K562 (cell line): ENCODE measurements around the gene UIMC1. TPM values are rescaled to one million over a fixed set of nuclear protein-coding genes. Genes with fewer than 3 reads are reported as not detected.

Experiments
- ATAC-seq: fragments of 200-7000 bp; cut with Tn5 transposase; 3 replicates; pipeline ENCODE4 v1.9.1; 2020; ENCODE audit warnings: moderate library complexity
- BruUV-seq: library from RNA; stranded (reverse); fragments of 400-500 nt; replicated peaks from 2 replicates; lab custom pipeline; 2021; lab: Mats Ljungman, UMichigan
- CTCF ChIA-PET: fragments of 300-600 bp; formaldehyde crosslinking; extraction: SDS; loops from one replicate; lab custom pipeline; 2021; ENCODE audit warnings: low intra/inter-chr PET ratio; lab: Yijun Ruan, JAX
- POLR2A ChIA-PET: fragments of 300-600, 350-650 bp; sonication (Branson Sonifier 250); formaldehyde crosslinking; extraction: SDS; loops from one replicate; lab custom pipeline; 2021; ENCODE audit warnings: antibody characterized with exemption, inconsistent platforms; lab: Yijun Ruan, JAX
- DNase-seq, 4 experiments: peaks; one replicate each; pipeline versions ENCODE4 v3.0.0 to v3.0.0-alpha.2; 2011 to 2018; ENCODE audit warnings: low spot score in 3 of 4, mixed read lengths in 3 of 4; ENCODE audit errors: extremely low read depth in 1 of 4
- FAIRE-seq: peaks from 2 replicates; lab custom pipeline; 2011; peaks lifted over from hg19 to GRCh38; lab: Jason Lieb, UNC
- H2AFZ ChIP-seq: 2 replicates; pipeline ENCODE4 v1.6.0; 2011; ENCODE audit warnings: low read depth, low read length, control low read depth, inconsistent platforms
- H3K27ac ChIP-seq: fragments of 200-600 bp; 3 replicates; pipeline ENCODE4 v1.8.0; 2011; ENCODE audit warnings: low read depth, mild to moderate bottlenecking, control low read depth, inconsistent platforms, low read length, moderate library complexity, mixed read lengths; ENCODE audit errors: extremely low read depth
- H3K27me3 ChIP-seq, 2 experiments: fragments of 300-600 bp in 1 of 2; 2 replicates in 1 of 2; 3 replicates in 1 of 2; pipeline versions ENCODE4 v1.6.0 to v1.8.0; 2011; ENCODE audit warnings: inconsistent platforms in 2 of 2, low read length in 2 of 2, mild to moderate bottlenecking in 1 of 2, mixed read lengths in 1 of 2, moderate library complexity in 1 of 2; ENCODE audit not compliant: control insufficient read depth in 2 of 2, insufficient read depth in 2 of 2
- H3K36me3 ChIP-seq: fragments of 300-600 bp; 3 replicates; pipeline ENCODE4 v1.8.0; 2011; ENCODE audit warnings: mild to moderate bottlenecking, low read length, inconsistent platforms; ENCODE audit not compliant: control insufficient read depth, insufficient read depth
- H3K4me1 ChIP-seq, 2 experiments: fragments of 200-600 bp in 1 of 2; replicated peaks in 1 of 2; 2 replicates in 1 of 2; 3 replicates in 1 of 2; pipeline versions ENCODE4 v1.5.1 to v1.8.0; 2011; ENCODE audit warnings: inconsistent platforms in 2 of 2, low read length in 2 of 2, mild to moderate bottlenecking in 1 of 2, mixed read lengths in 1 of 2, moderate library complexity in 1 of 2; ENCODE audit not compliant: control insufficient read depth in 2 of 2, insufficient read depth in 2 of 2
- H3K4me2 ChIP-seq: 2 replicates; pipeline ENCODE4 v1.6.1; 2011; ENCODE audit warnings: low read length, control low read depth, inconsistent platforms, mixed read lengths; ENCODE audit not compliant: insufficient read depth
- H3K4me3 ChIP-seq: fragments of 200-600 bp; sonication (generic), shearing (Covaris generic); 2 replicates; pipeline ENCODE4 v1.5.1; 2016; ENCODE audit warnings: control low read depth, inconsistent platforms
- H3K79me2 ChIP-seq: fragments of 200-600 bp; 3 replicates; pipeline ENCODE4 v1.8.0; 2011; ENCODE audit warnings: low read length, inconsistent platforms; ENCODE audit not compliant: control insufficient read depth, insufficient read depth
- H3K9ac ChIP-seq, 2 experiments: 2 replicates each; pipeline versions ENCODE4 v1.6.0 to v1.6.1; 2011; ENCODE audit warnings: low read depth in 2 of 2, low read length in 2 of 2, control low read depth in 1 of 2, inconsistent platforms in 1 of 2, mild to moderate bottlenecking in 1 of 2, mixed read lengths in 1 of 2; ENCODE audit not compliant: insufficient read depth in 1 of 2
- H3K9me1 ChIP-seq: one replicate; pipeline ENCODE4 v1.6.0; 2011; ENCODE audit warnings: inconsistent platforms, mild to moderate bottlenecking, low read length, moderate library complexity; ENCODE audit not compliant: control insufficient read depth, insufficient read depth
- H3K9me3 ChIP-seq: replicated peaks from 2 replicates; pipeline ENCODE4 v1.5.1; 2011; ENCODE audit warnings: low read depth, low read length, inconsistent platforms; ENCODE audit not compliant: control insufficient read depth, insufficient read depth
- H4K20me1 ChIP-seq: replicated peaks from 2 replicates; pipeline ENCODE4 v1.6.1; 2011; ENCODE audit warnings: low read length, inconsistent platforms, mixed read lengths; ENCODE audit not compliant: control insufficient read depth, insufficient read depth
- ARID2 ChIP-seq: fragments of 450-650 bp; IDR thresholded peaks from 2 replicates; pipeline ENCODE4 v1.6.1; 2017; ENCODE audit warnings: antibody characterized with exemption, mild to moderate bottlenecking
- ELF2 ChIP-seq: fragments of 250-450 bp; sonication (Bioruptor Pico); IDR thresholded peaks from 2 replicates; pipeline ENCODE4 v1.5.0; 2021; ENCODE audit warnings: mild to moderate bottlenecking
- HCFC1 ChIP-seq: IDR thresholded peaks from 2 replicates; pipeline ENCODE4 v1.6.1; 2012; ENCODE audit warnings: low read depth, low read length, improper control_type of control experiment
- HLTF ChIP-seq: fragments of 450-650 bp; IDR thresholded peaks from 2 replicates; pipeline ENCODE4 v1.6.1; 2016
- HMGXB4 ChIP-seq: sonication (generic); formaldehyde crosslinking; IDR thresholded peaks from 2 replicates; pipeline ENCODE4 v1.8.1; 2023; ENCODE audit warnings: mild to moderate bottlenecking, missing genetic modification reagents
- KAT2B ChIP-seq: IDR thresholded peaks from one replicate; pipeline ENCODE4 v1.6.1; 2012; ENCODE audit warnings: low read depth, mild to moderate bottlenecking, control low read depth, inconsistent platforms, low read length, moderate library complexity
- NCOR1 ChIP-seq: fragments of 450-650 bp; IDR thresholded peaks from 2 replicates; pipeline ENCODE4 v1.6.1; 2016; ENCODE audit warnings: mild to moderate bottlenecking, moderate library complexity
- SRSF1 ChIP-seq: fragments of 200-400 bp; formaldehyde crosslinking; IDR thresholded peaks from 2 replicates; pipeline ENCODE4 v1.6.1; 2017; ENCODE audit warnings: mild to moderate bottlenecking, low read depth, low read length, moderate library complexity
- THAP7 ChIP-seq: fragments of 250-450 bp; sonication (Bioruptor Pico); IDR thresholded peaks from 2 replicates; pipeline ENCODE4 v1.5.0; 2021
- XRCC3 ChIP-seq: fragments of 450-650 bp; IDR thresholded peaks from 2 replicates; pipeline ENCODE4 v1.6.1; 2017; ENCODE audit warnings: mild to moderate bottlenecking, moderate library complexity
- WGBS: fragments of 100-300 bp; shearing (Covaris generic); methylation state at CpG from one replicate; pipeline ENCODE4 v1.1.6; 2016; ENCODE audit warnings: low coverage, mixed read lengths; ENCODE audit not compliant: insufficient coverage; ENCODE audit errors: missing lambda C conversion rate; 5-methylcytosine and 5-hydroxymethylcytosine counted together
- in situ Hi-C: fragments of 300-500 bp; cut with MboI; formaldehyde crosslinking; loops from 4 replicates; pipeline ENCODE4 v1.15.0; 2018; ENCODE audit warnings: inconsistent platforms, mixed read lengths
- intact Hi-C: fragments of 100-400 bp; cut with micrococcal nuclease; formaldehyde crosslinking; loops from 2 replicates; pipeline ENCODE4 v1.14.2; 2022
- polyA plus RNA-seq, 8 experiments: library from polyadenylated mRNA; depleted of rRNA in 4 of 8; stranded (reverse) in 5 of 8; unstranded in 3 of 8; fragments of >200 nt; fragmentation: Nextera tagmentation in 2 of 8; fragmentation: Illumina TruSeq in 1 of 8; extraction: Ambion mirVana in 2 of 8; extraction: Trizol in 1 of 8; gene quantifications; 2 replicates each; pipeline versions ENCODE4 v1.2.1 to v1.2.3, GENCODE V29; 2011 to 2014; ENCODE audit warnings: inconsistent platforms in 1 of 8, missing spikeins in 1 of 8
- total RNA-seq, 7 experiments: library from RNA; depleted of rRNA in 6 of 7; stranded (reverse); fragments of >200 nt in 6 of 7; fragmentation: Illumina TruSeq in 2 of 7; extraction: Trizol in 2 of 7; gene quantifications; 2 replicates each; pipeline versions ENCODE4 v1.2.1 to v1.2.3, GENCODE V29; 2011 to 2021; ENCODE audit warnings: low replicate concordance in 1 of 7
- TF ChIP-seq, protein P1 (sequence below), 2 experiments: fragments of 450-650 bp; IDR thresholded peaks; 2 replicates each; pipeline ENCODE4 v1.6.1; 2016; ENCODE audit warnings: mild to moderate bottlenecking in 2 of 2, borderline replicate concordance in 1 of 2, low read depth in 1 of 2, moderate library complexity in 1 of 2

Gene UIMC1
- total and polyA plus RNA-seq, 9 of the 15 experiments (the other 6 are each of a cell fraction or from before 2014, with no cell fraction given): 14.9 to 51.7 (median 36.8) TPM

- Histone ChIP-seq H3K9me1 (no peaks in the 10 kb centered on the region), H2AFZ (no peak overlapping the region), H3K79me2 (no peaks in the 10 kb centered on the region), H3K36me3 (peaks cover 83% of the 10 kb centered on the region), H3K9ac (no peak overlapping the region), H3K27me3 (no peaks in the 10 kb centered on the region), H3K4me3 (no peak overlapping the region), H4K20me1 (no peaks in the 10 kb centered on the region), H3K27ac (no peak overlapping the region), H3K4me1 (no peaks in the 10 kb centered on the region), H3K9me3 (no peaks in the 10 kb centered on the region), H3K4me2 (no peak overlapping the region)
- ATAC-seq: no peak
- intact Hi-C loops (no loop called here), in situ Hi-C loops (loop anchor here (10.0 kb wide), 1 partner anchor 288 kb away; no protein-coding TSS in a partner anchor)
- DNase-seq: no peak
- 98% methylated on average over 7 of the region's 7 CpGs for WGBS
- no TSS peak for BruUV-seq
- FAIRE-seq: no peak
- ChIA-PET CTCF (no interaction called here), POLR2A (interaction anchor here (0.8 kb wide), 1 partner anchor 60 kb away, joined by 3 read pairs; no protein-coding TSS in a partner anchor)
- no peak for TF ChIP-seq NCOR1
- no peak for TF ChIP-seq ELF2 (CRISPR knock-in tag)
- TF ChIP-seq HMGXB4: no peak
- TF ChIP-seq HLTF: no peak
- no peak for TF ChIP-seq THAP7
- no peak for TF ChIP-seq SRSF1
- no peak for TF ChIP-seq ARID2
- TF ChIP-seq, protein P1, sequence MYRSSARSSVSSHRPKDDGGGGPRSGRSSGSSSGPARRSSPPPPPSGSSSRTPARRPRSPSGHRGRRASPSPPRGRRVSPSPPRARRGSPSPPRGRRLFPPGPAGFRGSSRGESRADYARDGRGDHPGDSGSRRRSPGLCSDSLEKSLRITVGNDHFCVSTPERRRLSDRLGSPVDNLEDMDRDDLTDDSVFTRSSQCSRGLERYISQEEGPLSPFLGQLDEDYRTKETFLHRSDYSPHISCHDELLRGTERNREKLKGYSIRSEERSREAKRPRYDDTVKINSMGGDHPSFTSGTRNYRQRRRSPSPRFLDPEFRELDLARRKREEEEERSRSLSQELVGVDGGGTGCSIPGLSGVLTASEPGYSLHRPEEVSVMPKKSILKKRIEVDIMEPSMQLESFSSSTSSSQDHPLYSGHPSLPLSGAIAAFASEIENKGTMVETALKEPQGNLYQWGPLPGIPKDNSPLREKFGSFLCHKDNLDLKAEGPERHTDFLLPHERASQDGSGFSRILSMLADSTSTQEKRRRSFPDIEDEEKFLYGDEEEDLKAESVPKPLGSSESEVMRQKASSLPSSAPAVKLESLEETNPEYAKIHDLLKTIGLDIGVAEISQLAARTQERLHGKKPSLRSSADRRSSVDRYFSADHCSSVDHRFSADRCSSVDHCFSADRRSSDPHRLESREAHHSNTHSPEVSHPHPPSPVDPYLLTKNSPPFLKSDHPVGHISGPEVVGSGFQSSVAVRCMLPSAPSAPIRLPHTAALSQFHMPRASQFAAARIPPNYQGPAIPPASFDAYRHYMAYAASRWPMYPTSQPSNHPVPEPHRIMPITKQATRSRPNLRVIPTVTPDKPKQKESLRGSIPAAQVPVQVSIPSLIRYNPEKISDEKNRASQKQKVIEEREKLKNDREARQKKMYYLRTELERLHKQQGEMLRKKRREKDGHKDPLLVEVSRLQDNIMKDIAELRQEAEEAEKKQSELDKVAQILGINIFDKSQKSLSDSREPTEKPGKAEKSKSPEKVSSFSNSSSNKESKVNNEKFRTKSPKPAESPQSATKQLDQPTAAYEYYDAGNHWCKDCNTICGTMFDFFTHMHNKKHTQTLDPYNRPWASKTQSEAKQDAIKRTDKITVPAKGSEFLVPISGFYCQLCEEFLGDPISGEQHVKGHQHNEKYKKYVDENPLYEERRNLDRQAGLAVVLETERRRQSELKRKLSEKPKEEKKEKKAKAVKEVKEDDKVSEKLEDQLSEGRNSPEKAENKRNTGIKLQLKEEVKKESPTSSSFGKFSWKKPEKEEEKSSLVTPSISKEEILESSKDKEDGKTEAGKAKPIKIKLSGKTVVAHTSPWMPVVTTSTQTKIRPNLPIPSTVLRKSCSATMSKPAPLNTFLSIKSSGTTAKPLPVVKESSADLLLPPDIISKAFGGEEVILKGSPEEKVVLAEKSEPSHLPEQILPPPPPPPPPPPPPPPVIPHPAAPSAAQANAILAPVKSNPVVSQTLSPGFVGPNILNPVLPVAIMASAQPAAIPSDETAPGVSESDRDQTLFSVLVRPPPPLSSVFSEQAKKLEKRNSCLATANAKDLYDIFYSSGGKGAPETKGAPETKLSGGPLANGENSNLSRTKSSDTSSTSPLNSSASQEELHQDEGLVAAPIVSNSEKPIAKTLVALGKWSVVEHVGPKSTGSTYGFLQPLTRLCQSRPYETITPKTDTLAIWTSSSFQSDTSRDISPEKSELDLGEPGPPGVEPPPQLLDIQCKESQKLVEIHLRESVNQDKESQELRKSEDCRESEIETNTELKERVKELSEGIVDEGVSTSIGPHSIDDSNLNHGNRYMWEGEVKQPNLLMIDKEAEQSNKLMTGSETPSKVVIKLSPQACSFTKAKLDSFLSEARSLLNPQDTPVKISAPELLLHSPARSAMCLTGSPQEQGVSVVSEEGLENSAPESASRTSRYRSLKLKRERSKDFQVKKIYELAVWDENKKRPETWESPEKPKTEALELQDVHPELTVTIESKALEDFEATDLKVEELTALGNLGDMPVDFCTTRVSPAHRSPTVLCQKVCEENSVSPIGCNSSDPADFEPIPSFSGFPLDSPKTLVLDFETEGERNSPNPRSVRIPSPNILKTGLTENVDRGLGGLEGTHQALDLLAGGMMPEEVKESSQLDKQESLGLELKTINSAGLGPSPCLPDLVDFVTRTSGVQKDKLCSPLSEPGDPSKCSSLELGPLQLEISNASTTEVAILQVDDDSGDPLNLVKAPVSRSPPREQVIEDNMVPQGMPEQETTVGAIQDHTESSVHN (IDR thresholded peaks at IDR 0.05; ENCODE audit: borderline replicate concordance in 1 of 2, low read depth in 1 of 2): no peak
- TF ChIP-seq KAT2B: no peak
- no peak for TF ChIP-seq HCFC1
- no peak for TF ChIP-seq XRCC3
These were observed 53.9 kb downstream of the UIMC1 start for GRCh38 chr5:176952531-176953193.
